ENCODE results near the gene CNTNAP2.

- TF ChIP-seq CTCF (IDR thresholded peaks at IDR 0.05) = no peak
- TF ChIP-seq POLR2A (IDR thresholded peaks at IDR 0.05) = no peak
These were observed 2217.9 kb downstream of the CNTNAP2 start for GRCh38 chr7:148334441-148334956.
